ENCODE data around the gene HOXA3. TPM values are rescaled to one million over a fixed set of nuclear protein-coding genes. Genes with fewer than 3 reads are reported as not detected.

HOXA3 gene
- polyA plus RNA-seq, 3 donors = not detected

DNA sequence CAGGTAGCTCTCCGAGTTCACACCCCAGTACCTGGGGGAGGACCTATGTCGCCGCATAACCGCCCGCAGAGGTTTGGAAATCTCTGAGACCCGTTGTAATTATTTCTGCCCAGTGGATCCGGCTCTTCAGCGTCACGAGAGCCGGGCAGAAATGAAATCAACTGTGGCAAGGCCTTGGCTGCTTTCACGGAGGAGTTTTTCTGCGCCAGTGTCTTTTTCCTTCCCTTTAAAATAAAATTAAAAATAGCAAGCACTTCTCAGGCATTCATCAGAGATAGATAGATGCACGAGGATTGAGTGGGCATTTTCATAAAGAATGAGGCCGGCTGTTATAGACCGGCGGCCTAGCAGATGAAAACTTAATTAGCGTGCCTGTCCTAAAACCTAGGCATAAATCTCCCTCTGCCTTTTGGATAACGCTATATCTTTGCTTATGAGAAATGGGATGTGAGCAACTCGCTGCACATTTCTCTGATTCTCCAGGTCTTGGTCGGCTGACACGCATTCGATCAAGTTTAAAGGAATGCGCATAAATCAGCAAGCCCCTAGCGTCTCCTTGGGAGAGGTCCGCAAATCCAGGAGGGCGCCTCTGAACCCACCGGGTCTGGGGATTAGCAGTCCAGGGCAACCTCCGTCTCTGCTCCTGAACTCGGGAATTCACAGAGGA lies 41.1 kb upstream of the HOXA3 start:
- peak overlapping the region; percentile 71 to 89 for H3K4me3 Mint-ChIP-seq
- Histone ChIP-seq H3K27me3 (ENCODE audit: control insufficient read depth in 2 of 2, insufficient read depth in 2 of 2, low read length in 2 of 2) (peaks cover 95 to 98% of the 10 kb centered on the region in 2 donors), H4K20me1 (ENCODE audit: insufficient read depth, low read length) (no peaks in the 10 kb centered on the region), H3K4me1 (ENCODE audit: control insufficient read depth in 1 of 2, insufficient read depth in 2 of 2, low read length in 2 of 2) (peaks cover 29 to 32% of the 10 kb centered on the region in 2 donors), H3K4me3 (replicated peaks in 1 of 3; ENCODE audit: low read depth in 2 of 3, low read length in 3 of 3) (peak overlapping the region; percentile 20 to 70 (median 31)), H3K36me3 (replicated peaks in 1 of 2; ENCODE audit: control insufficient read depth in 1 of 2, insufficient read depth in 2 of 2, low read length in 2 of 2) (no peaks in the 10 kb centered on the region), H3K4me2 (replicated peaks; ENCODE audit: extremely low read depth, low read length, poor library complexity, severe bottlenecking) (peak overlapping the region; percentile 84), H3K9ac (ENCODE audit: insufficient read depth, low read length, poor library complexity, severe bottlenecking) (no peak overlapping the region), H2AFZ (ENCODE audit: insufficient read depth, low read depth, low read length, poor library complexity, severe bottlenecking) (peak overlapping the region; percentile 65), H3K27ac (ENCODE audit: low read depth in 1 of 2, low read length in 2 of 2) (no peak overlapping the region), H3K79me2 (ENCODE audit: insufficient read depth, low read length) (no peaks in the 10 kb centered on the region), H3K9me3 (replicated peaks in 1 of 2; ENCODE audit: control insufficient read depth in 1 of 2, insufficient read depth in 1 of 2, low read length in 2 of 2) (peaks cover 6 to 59% of the 10 kb centered on the region in 2 donors)
- peaks cover 50% of the 10 kb centered on the region for H3K4me1 Mint-ChIP-seq
- H3K36me3 Mint-ChIP-seq = peaks cover 8 to 21% of the 10 kb centered on the region in 2 donors
- DNase-seq = no peak
- H3K27ac Mint-ChIP-seq = no peak overlapping the region
- whole genome bisulfite sequencing (ENCODE audit: insufficient coverage) = 7% methylated on average over 25 of the region's 29 CpGs
- peaks cover 91 to 94% (median 93%) of the 10 kb centered on the region in 3 donors for H3K27me3 Mint-ChIP-seq (ENCODE audit: low read depth in 3 of 3)
- peaks cover 0 to 51% (median 26%) of the 10 kb centered on the region in 7 donors for H3K9me3 Mint-ChIP-seq
- TF ChIP-seq, protein P1, sequence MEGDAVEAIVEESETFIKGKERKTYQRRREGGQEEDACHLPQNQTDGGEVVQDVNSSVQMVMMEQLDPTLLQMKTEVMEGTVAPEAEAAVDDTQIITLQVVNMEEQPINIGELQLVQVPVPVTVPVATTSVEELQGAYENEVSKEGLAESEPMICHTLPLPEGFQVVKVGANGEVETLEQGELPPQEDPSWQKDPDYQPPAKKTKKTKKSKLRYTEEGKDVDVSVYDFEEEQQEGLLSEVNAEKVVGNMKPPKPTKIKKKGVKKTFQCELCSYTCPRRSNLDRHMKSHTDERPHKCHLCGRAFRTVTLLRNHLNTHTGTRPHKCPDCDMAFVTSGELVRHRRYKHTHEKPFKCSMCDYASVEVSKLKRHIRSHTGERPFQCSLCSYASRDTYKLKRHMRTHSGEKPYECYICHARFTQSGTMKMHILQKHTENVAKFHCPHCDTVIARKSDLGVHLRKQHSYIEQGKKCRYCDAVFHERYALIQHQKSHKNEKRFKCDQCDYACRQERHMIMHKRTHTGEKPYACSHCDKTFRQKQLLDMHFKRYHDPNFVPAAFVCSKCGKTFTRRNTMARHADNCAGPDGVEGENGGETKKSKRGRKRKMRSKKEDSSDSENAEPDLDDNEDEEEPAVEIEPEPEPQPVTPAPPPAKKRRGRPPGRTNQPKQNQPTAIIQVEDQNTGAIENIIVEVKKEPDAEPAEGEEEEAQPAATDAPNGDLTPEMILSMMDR (IDR thresholded peaks at IDR 0.05) = no peak
- intact Hi-C loops (cut with micrococcal nuclease) = loop anchor here (5.0 to 10.0 kb wide), 3 partner anchors 384 to 731 kb away; no protein-coding TSS in a partner anchor

DNA sequence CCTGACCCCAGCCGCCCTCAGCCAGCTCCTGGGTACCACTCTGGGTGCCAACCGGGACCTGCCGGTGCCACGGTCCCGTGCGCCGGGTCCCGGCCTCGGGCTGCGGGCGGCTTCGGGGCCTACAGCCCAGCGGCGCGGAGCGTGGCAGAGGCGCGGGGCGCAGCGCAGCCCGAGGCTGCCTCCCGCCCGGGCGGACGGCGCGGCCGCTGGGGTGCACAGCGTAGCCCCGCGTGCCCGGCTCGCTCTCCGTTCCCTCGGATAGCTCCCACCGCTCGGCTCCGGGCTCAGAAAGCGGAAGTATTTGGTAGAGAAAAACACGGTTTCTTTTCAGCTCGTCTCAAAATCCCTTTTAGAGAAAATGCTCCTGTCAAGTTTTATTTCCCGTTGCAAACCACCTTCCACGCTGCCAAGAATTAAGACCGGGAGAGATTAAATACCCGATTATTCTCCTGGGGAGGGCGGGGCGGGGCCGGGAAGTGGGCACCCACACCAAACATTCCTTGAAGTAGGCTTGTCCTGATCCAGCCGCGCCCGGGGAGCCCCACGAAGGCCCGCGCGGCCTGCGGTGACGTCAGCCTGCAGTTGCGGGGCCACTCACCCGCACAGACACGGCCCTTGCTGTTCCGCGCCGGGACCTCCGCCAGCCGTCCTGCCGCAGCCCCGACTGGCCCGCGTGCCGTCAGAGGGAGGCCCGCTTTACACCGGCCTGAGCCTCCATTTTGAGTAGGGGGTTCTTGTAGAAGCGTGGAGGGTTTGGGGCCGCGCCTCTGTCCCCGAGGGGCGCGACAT lies 40.4 kb upstream of the HOXA3 start:
- Histone ChIP-seq H2AFZ (ENCODE audit: insufficient read depth, low read depth, low read length, poor library complexity, severe bottlenecking) (peak overlapping the region; percentile 65), H3K4me3 (replicated peaks in 1 of 3; ENCODE audit: low read depth in 2 of 3, low read length in 3 of 3) (peak overlapping the region; percentile 20 to 70 (median 31)), H3K9me3 (replicated peaks in 1 of 2; ENCODE audit: control insufficient read depth in 1 of 2, insufficient read depth in 1 of 2, low read length in 2 of 2) (peaks cover 12 to 59% of the 10 kb centered on the region in 2 donors), H3K4me1 (ENCODE audit: control insufficient read depth in 1 of 2, insufficient read depth in 2 of 2, low read length in 2 of 2) (peaks cover 36 to 39% of the 10 kb centered on the region in 2 donors), H3K27ac (ENCODE audit: low read depth in 1 of 2, low read length in 2 of 2) (no peak overlapping the region), H4K20me1 (ENCODE audit: insufficient read depth, low read length) (no peaks in the 10 kb centered on the region), H3K4me2 (replicated peaks; ENCODE audit: extremely low read depth, low read length, poor library complexity, severe bottlenecking) (peak overlapping the region; percentile 84), H3K9ac (ENCODE audit: insufficient read depth, low read length, poor library complexity, severe bottlenecking) (no peak overlapping the region), H3K27me3 (ENCODE audit: control insufficient read depth in 2 of 2, insufficient read depth in 2 of 2, low read length in 2 of 2) (peaks cover 95 to 98% of the 10 kb centered on the region in 2 donors), H3K36me3 (replicated peaks in 1 of 2; ENCODE audit: control insufficient read depth in 1 of 2, insufficient read depth in 2 of 2, low read length in 2 of 2) (no peaks in the 10 kb centered on the region), H3K79me2 (ENCODE audit: insufficient read depth, low read length) (no peaks in the 10 kb centered on the region)
- Mint-ChIP-seq H3K9me3 (peaks cover 0 to 51% (median 31%) of the 10 kb centered on the region in 7 donors), H3K27ac (peak overlapping the region in 1 of 7 donors; percentile 40), H3K4me3 (peak overlapping the region; percentile 71 to 89), H3K27me3 (ENCODE audit: low read depth in 3 of 3) (peaks cover 91 to 94% (median 93%) of the 10 kb centered on the region in 3 donors), H3K4me1 (peaks cover 50% of the 10 kb centered on the region), H3K36me3 (peaks cover 15 to 23% of the 10 kb centered on the region in 2 donors)
- TF ChIP-seq, protein P1 (IDR thresholded peaks at IDR 0.05) = no peak
- WGBS (ENCODE audit: insufficient coverage) = 2% methylated on average over 61 of the region's 78 CpGs
- intact Hi-C loops (cut with micrococcal nuclease) = loop anchor here (5.0 to 10.0 kb wide), 3 partner anchors 385 to 732 kb away; no protein-coding TSS in a partner anchor
- DNase-seq = peak; percentile 64 to 73 (median 72)

Data from CD14-positive monocyte (primary cell).